PC-9 (cell line): ENCODE results near the gene ABTB2. TPM values are rescaled to one million over a fixed set of nuclear protein-coding genes. Genes with fewer than 3 reads are reported as not detected.

Experiments used
- BruUV-seq: library from RNA; stranded (reverse); fragments of 400-500 nt; replicated peaks from 2 replicates; lab custom pipeline; 2021; lab: Mats Ljungman, UMichigan
- CTCF ChIA-PET: fragments of 300-600 bp; sonication (Branson Sonifier 250); formaldehyde crosslinking; loops from one replicate; lab custom pipeline; 2022; ENCODE audit warnings: antibody characterized with exemption; lab: Charles Lee
- POLR2A ChIA-PET: fragments of 300-600 bp; sonication (Branson Sonifier 250); formaldehyde crosslinking; loops from one replicate; lab custom pipeline; 2022; ENCODE audit warnings: antibody characterized with exemption; ENCODE audit not compliant: unreplicated experiment; lab: Charles Lee
- DNase-seq, 2 experiments: peaks; one replicate each; pipeline versions ENCODE4 v3.0.0 to v3.0.0-alpha.2; 2015 to 2022; ENCODE audit warnings: mixed read lengths in 1 of 2
- H2AFZ ChIP-seq: fragments of 200-600 bp; sonication (generic); 2 replicates; pipeline ENCODE4 v1.8.1; 2017; ENCODE audit warnings: antibody characterized with exemption
- H3F3A ChIP-seq: fragments of 200-600 bp; sonication (generic); 2 replicates; pipeline ENCODE4 v1.8.1; 2017; ENCODE audit warnings: antibody characterized with exemption, mild to moderate bottlenecking, low read depth; ENCODE audit not compliant: insufficient read depth
- H3K27ac ChIP-seq: fragments of 200-600 bp; sonication (generic); 2 replicates; pipeline ENCODE4 v1.6.1; 2016; ENCODE audit warnings: mixed run types
- H3K27me3 ChIP-seq: fragments of 200-600 bp; sonication (generic); 2 replicates; pipeline ENCODE4 v1.6.1; 2016; ENCODE audit warnings: low read depth, mixed run types; ENCODE audit not compliant: insufficient read depth
- H3K36me3 ChIP-seq: fragments of 200-600 bp; sonication (generic); 2 replicates; pipeline ENCODE4 v1.6.1; 2016; ENCODE audit warnings: low read depth, mixed run types
- H3K4me1 ChIP-seq: fragments of 200-600 bp; sonication (generic); replicated peaks from 2 replicates; pipeline ENCODE4 v1.6.1; 2016; ENCODE audit warnings: mixed run types; ENCODE audit not compliant: insufficient read depth
- H3K4me2 ChIP-seq: fragments of 200-600 bp; sonication (generic); 2 replicates; pipeline ENCODE4 v1.6.1; 2017; ENCODE audit warnings: mixed run types
- H3K4me3 ChIP-seq: fragments of 200-600 bp; sonication (generic); 2 replicates; pipeline ENCODE4 v1.6.1; 2016; ENCODE audit warnings: mixed run types
- H3K79me2 ChIP-seq: fragments of 200-600 bp; sonication (generic); 2 replicates; pipeline ENCODE4 v1.6.1; 2017; ENCODE audit warnings: low read depth, mixed run types
- H3K9me2 ChIP-seq: fragments of 200-600 bp; sonication (generic); 2 replicates; pipeline ENCODE4 v1.8.1; 2017; ENCODE audit warnings: mild to moderate bottlenecking; ENCODE audit not compliant: insufficient read depth
- H3K9me3 ChIP-seq: fragments of 200-600 bp; sonication (generic); 2 replicates; pipeline ENCODE4 v1.8.1; 2016; ENCODE audit warnings: low read depth; ENCODE audit not compliant: insufficient read depth
- H4K20me1 ChIP-seq: fragments of 200-600 bp; sonication (generic); 2 replicates; pipeline ENCODE4 v1.8.1; 2017; ENCODE audit not compliant: insufficient read depth
- EZH2 ChIP-seq: fragments of 200-600 bp; sonication (generic); IDR thresholded peaks from 2 replicates; pipeline ENCODE4 v1.8.0; 2017; ENCODE audit warnings: antibody characterized with exemption, low read depth
- intact Hi-C: fragments of 100-400 bp; cut with micrococcal nuclease; formaldehyde crosslinking; loops from one replicate; pipeline ENCODE4 v1.10.0; 2022; ENCODE audit not compliant: unreplicated experiment
- total RNA-seq: library from RNA; stranded (reverse); gene quantifications from 2 replicates; pipeline ENCODE4 v1.2.3, GENCODE V29; 2021
- TF ChIP-seq, protein P1 (sequence below): fragments of 200-600 bp; sonication (generic); conservative IDR thresholded peaks from 2 replicates; pipeline ENCODE4 v1.6.1; 2017; ENCODE audit warnings: mixed run types, antibody characterized with exemption, mild to moderate bottlenecking, moderate library complexity

The ABTB2 gene
- total RNA-seq, 1 experiment from 2014 or later: 12.9 TPM

DNA sequence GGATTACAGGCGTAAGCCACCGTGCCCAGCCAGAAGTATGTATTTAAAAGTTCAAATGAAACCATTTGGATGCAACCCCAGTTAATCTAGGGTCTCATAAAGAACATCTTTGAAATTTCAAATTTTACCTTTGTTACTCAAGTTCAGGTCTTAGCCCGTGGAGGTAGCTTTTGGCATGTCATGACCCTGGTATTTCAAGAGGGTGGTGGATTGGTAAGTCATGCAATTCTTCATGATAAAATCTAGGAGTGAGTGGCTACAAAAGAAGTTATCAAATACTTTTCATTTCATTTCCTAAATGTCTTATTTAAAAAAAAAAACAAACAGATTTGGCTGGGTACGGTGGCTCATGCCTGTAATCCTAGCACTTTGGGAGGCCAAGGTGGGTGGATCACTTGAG, 80.6 kb downstream of the ABTB2 start:
- POLR2A ChIA-PET: no interaction called here
- Histone ChIP-seq H3F3A (peaks cover 30% of the 10 kb centered on the region), H3K27ac (peak overlapping the region; percentile 77; the same call in 1 of the 2 replicates), H4K20me1 (no peaks in the 10 kb centered on the region), H3K4me2 (peak overlapping the region; percentile 66; the same call in 1 of the 2 replicates), H3K36me3 (no peaks in the 10 kb centered on the region), H3K9me3 (no peaks in the 10 kb centered on the region), H2AFZ (no peak overlapping the region), H3K9me2 (no peaks in the 10 kb centered on the region), H3K4me1 (peaks cover 34% of the 10 kb centered on the region), H3K79me2 (peaks cover 80% of the 10 kb centered on the region), H3K27me3 (no peaks in the 10 kb centered on the region), H3K4me3 (no peak overlapping the region)
- BruUV-seq: no TSS peak
- TF ChIP-seq, protein P1, sequence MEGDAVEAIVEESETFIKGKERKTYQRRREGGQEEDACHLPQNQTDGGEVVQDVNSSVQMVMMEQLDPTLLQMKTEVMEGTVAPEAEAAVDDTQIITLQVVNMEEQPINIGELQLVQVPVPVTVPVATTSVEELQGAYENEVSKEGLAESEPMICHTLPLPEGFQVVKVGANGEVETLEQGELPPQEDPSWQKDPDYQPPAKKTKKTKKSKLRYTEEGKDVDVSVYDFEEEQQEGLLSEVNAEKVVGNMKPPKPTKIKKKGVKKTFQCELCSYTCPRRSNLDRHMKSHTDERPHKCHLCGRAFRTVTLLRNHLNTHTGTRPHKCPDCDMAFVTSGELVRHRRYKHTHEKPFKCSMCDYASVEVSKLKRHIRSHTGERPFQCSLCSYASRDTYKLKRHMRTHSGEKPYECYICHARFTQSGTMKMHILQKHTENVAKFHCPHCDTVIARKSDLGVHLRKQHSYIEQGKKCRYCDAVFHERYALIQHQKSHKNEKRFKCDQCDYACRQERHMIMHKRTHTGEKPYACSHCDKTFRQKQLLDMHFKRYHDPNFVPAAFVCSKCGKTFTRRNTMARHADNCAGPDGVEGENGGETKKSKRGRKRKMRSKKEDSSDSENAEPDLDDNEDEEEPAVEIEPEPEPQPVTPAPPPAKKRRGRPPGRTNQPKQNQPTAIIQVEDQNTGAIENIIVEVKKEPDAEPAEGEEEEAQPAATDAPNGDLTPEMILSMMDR: no peak
- no peak for TF ChIP-seq EZH2
- DNase-seq: peak in 1 of 2 experiments; percentile 72
- CTCF ChIA-PET: no interaction called here
- intact Hi-C loops: no loop called here

DNA sequence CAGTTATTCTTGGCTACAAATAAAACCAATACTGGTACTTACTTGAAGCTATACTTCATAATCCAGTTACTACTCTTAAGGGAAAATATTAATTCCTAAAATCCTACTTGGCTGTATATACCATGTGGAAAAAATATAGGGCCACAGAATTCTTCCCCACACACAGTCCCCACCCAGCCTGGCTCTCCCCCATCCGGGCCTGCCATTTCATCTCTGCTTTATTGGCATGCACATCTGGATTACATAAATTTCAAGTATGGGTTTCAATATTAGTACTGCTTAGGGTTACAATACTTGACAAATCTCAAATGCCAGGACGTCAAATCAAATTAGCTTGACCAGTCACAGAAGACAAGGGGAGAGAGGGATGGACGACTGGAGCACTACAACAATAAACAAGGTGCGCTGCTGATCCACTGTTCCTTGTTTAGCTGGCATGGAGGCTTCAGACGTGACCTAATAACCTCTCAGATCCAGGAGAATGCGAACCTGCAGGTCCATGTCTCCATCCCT, 81.4 kb downstream of the ABTB2 start:
- Histone ChIP-seq H3K27me3 (no peaks in the 10 kb centered on the region), H4K20me1 (no peaks in the 10 kb centered on the region), H2AFZ (no peak overlapping the region), H3K27ac (peak overlapping the region; percentile 77), H3K9me3 (no peaks in the 10 kb centered on the region), H3K4me3 (no peak overlapping the region), H3F3A (peaks cover 30% of the 10 kb centered on the region), H3K79me2 (peaks cover 81% of the 10 kb centered on the region), H3K4me1 (peaks cover 34% of the 10 kb centered on the region), H3K9me2 (no peaks in the 10 kb centered on the region), H3K36me3 (no peaks in the 10 kb centered on the region), H3K4me2 (peak overlapping the region; percentile 66)
- intact Hi-C loops: no loop called here
- TF ChIP-seq, protein P1: no peak
- TF ChIP-seq EZH2: no peak
- ChIA-PET POLR2A (no interaction called here), CTCF (no interaction called here)
- BruUV-seq: no TSS peak
- DNase-seq: no peak

DNA sequence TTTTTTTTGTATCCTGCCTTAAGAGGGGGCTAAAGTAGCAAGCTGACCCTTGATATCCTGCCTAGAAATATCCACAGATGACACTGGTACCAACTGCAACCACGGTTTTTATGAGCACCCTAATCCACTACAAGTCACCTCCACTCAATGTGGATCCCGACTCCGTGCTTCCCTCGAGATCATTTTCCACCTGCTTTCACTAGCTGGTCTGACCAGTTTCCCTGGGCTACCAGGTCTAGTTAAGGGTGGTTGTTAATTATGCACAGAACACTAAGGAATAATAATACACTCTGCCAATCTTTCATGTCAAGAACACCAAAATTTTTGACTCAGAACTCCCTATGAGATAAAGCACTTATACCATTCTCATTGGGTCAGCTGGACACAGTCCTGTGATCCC, 82.3 kb downstream of the ABTB2 start:
- Histone ChIP-seq H3F3A (peaks cover 30% of the 10 kb centered on the region), H4K20me1 (no peaks in the 10 kb centered on the region), H3K79me2 (peaks cover 81% of the 10 kb centered on the region), H2AFZ (no peak overlapping the region), H3K27me3 (no peaks in the 10 kb centered on the region), H3K4me1 (peaks cover 34% of the 10 kb centered on the region), H3K4me3 (peak overlapping the region; percentile 2; the same call in 1 of the 2 replicates), H3K27ac (peak overlapping the region; percentile 77), H3K4me2 (peak overlapping the region; percentile 66), H3K36me3 (no peaks in the 10 kb centered on the region), H3K9me3 (no peaks in the 10 kb centered on the region), H3K9me2 (no peaks in the 10 kb centered on the region)
- CTCF ChIA-PET: interaction anchor here (0.7 to 1.5 kb wide), 2 partner anchors 101 to 195 kb away, joined by 6 read pairs; no protein-coding TSS in a partner anchor
- peak; percentile 23 to 50 for DNase-seq
- POLR2A ChIA-PET: interaction anchor here (0.6 kb wide), 1 partner anchor 1118 kb away, joined by 6 read pairs; no protein-coding TSS in a partner anchor
- no TSS peak for BruUV-seq
- intact Hi-C loops: loop anchor here (1.0 to 2.0 kb wide), 4 partner anchors 27 to 83 kb away; partner anchors contain the start of gene ABTB2
- TF ChIP-seq, protein P1: no peak
- TF ChIP-seq EZH2: no peak
